Calu3 (cell line): ENCODE results near the gene SLC36A1. TPM values are rescaled to one million over a fixed set of nuclear protein-coding genes. Genes with fewer than 3 reads are reported as not detected.
A peak's percentile ranks its signal among the peaks of the same experiment; 100 is the strongest.

Experiments
- BruUV-seq: library from RNA; stranded (reverse); fragments of 400-500 nt; replicated peaks from 2 replicates; lab custom pipeline; 2021; lab: Mats Ljungman, UMichigan
- CTCF ChIA-PET: fragments of 300-600 bp; sonication (Branson Sonifier 250); formaldehyde crosslinking; loops from one replicate; lab custom pipeline; 2022; ENCODE audit warnings: antibody characterized with exemption; lab: Charles Lee
- DNase-seq: peaks from one replicate; pipeline ENCODE4 v3.0.0; 2022
- H3K27ac Mint-ChIP-seq: one replicate; pipeline ENCODE4 v1.8.0; 2022; ENCODE audit warnings: mixed read lengths; ENCODE audit not compliant: unreplicated experiment
- H3K27me3 Mint-ChIP-seq: one replicate; pipeline ENCODE4 v1.8.0; 2022; ENCODE audit warnings: mixed read lengths; ENCODE audit not compliant: unreplicated experiment
- H3K36me3 Mint-ChIP-seq: one replicate; pipeline ENCODE4 v1.8.0; 2022; ENCODE audit warnings: mild to moderate bottlenecking, moderate library complexity, mixed read lengths; ENCODE audit not compliant: insufficient read depth, unreplicated experiment
- H3K4me1 Mint-ChIP-seq: one replicate; pipeline ENCODE4 v1.8.0; 2022; ENCODE audit warnings: mild to moderate bottlenecking, low read depth, mixed read lengths; ENCODE audit not compliant: unreplicated experiment
- H3K4me3 Mint-ChIP-seq: one replicate; pipeline ENCODE4 v1.8.0; 2022; ENCODE audit warnings: mild to moderate bottlenecking, low read depth, moderate library complexity, mixed read lengths; ENCODE audit not compliant: unreplicated experiment
- H3K9me3 Mint-ChIP-seq: one replicate; pipeline ENCODE4 v1.8.0; 2022; ENCODE audit warnings: low read depth, mixed read lengths; ENCODE audit not compliant: unreplicated experiment
- CTCF ChIP-seq: fragments of 200-600 bp; IDR thresholded peaks from one replicate; pipeline ENCODE4 v1.8.0; 2022; ENCODE audit warnings: antibody characterized with exemption; ENCODE audit not compliant: unreplicated experiment
- intact Hi-C: fragments of 100-400 bp; cut with micrococcal nuclease; formaldehyde crosslinking; loops from one replicate; pipeline ENCODE4 v1.10.0; 2022; ENCODE audit not compliant: unreplicated experiment
- total RNA-seq: library from RNA; stranded (reverse); gene quantifications from 2 replicates; pipeline ENCODE4 v1.2.3, GENCODE V29; 2022

The SLC36A1 gene
- total RNA-seq, 1 experiment from 2014 or later = 11.4 TPM

GRCh38 chr5:151431666-151432065 is 15.7 kb upstream of the SLC36A1 start:
- CTCF ChIA-PET = no interaction called here
- Mint-ChIP-seq H3K4me3 (no peak overlapping the region), H3K36me3 (no peaks in the 10 kb centered on the region), H3K4me1 (no peaks in the 10 kb centered on the region), H3K27ac (no peak overlapping the region), H3K9me3 (peaks cover 3% of the 10 kb centered on the region), H3K27me3 (peaks cover 46% of the 10 kb centered on the region)
- BruUV-seq = no TSS peak
- intact Hi-C loops = no loop called here
- no peak for TF ChIP-seq CTCF
- DNase-seq = no peak

GRCh38 chr5:151432210-151432609 is 15.2 kb upstream of the SLC36A1 start:
- no peak overlapping the region for H3K4me3 Mint-ChIP-seq
- peaks cover 50% of the 10 kb centered on the region for H3K27me3 Mint-ChIP-seq
- no peaks in the 10 kb centered on the region for H3K36me3 Mint-ChIP-seq
- CTCF ChIA-PET = no interaction called here
- no peak for TF ChIP-seq CTCF
- no peak overlapping the region for H3K27ac Mint-ChIP-seq
- H3K4me1 Mint-ChIP-seq = no peaks in the 10 kb centered on the region
- BruUV-seq = no TSS peak
- peaks cover 3% of the 10 kb centered on the region for H3K9me3 Mint-ChIP-seq
- no peak for DNase-seq
- intact Hi-C loops = no loop called here

- H3K4me3 Mint-ChIP-seq = no peak overlapping the region
- no peaks in the 10 kb centered on the region for H3K4me1 Mint-ChIP-seq
- no TSS peak for BruUV-seq
- H3K9me3 Mint-ChIP-seq = peaks cover 3% of the 10 kb centered on the region
- DNase-seq = no peak
- TF ChIP-seq CTCF = no peak
- no peaks in the 10 kb centered on the region for H3K36me3 Mint-ChIP-seq
- CTCF ChIA-PET = interaction anchor here (0.5 kb wide), 1 partner anchor 243 kb away, joined by 3 read pairs; no protein-coding TSS in a partner anchor
- H3K27ac Mint-ChIP-seq = no peak overlapping the region
- H3K27me3 Mint-ChIP-seq = peaks cover 72% of the 10 kb centered on the region
- intact Hi-C loops = no loop called here
These were observed 12.7 kb upstream of the SLC36A1 start for GRCh38 chr5:151434570-151435237.

GRCh38 chr5:151448038-151448985 is 909 bp downstream of the SLC36A1 start:
- peak overlapping the region; percentile 84 for H3K27ac Mint-ChIP-seq

More at GRCh38 chr5:151448038-151448985, 909 bp downstream of the SLC36A1 start:
- CTCF ChIA-PET = interaction anchor here (0.6 to 3.4 kb wide), 8 partner anchors 23 to 323 kb away, joined by 3 to 65 read pairs (median 4); partner anchors contain the start of gene GM2A
- intact Hi-C loops = loop anchor here (10.0 kb wide), 2 partner anchors 326 to 444 kb away; partner anchors contain the start of gene G3BP1
- Mint-ChIP-seq H3K4me3 (peak overlapping the region; percentile 84), H3K4me1 (peaks cover 26% of the 10 kb centered on the region), H3K36me3 (peaks cover 12% of the 10 kb centered on the region), H3K9me3 (no peaks in the 10 kb centered on the region), H3K27me3 (peaks cover 16% of the 10 kb centered on the region)
- TSS peak; percentile 72 for BruUV-seq
- TF ChIP-seq CTCF = no peak
- peak; percentile 50 for DNase-seq
